DND-41 (cell line): ENCODE measurements around the gene RIBC2.
"Not testable (repeated sequence)": the region's sequence is repeated elsewhere in the genome, so short reads cannot be mapped to it uniquely, and the experiment has no call there.

Experiments used
- ATAC-seq: fragments of 200-7000 bp; cut with Tn5 transposase; 3 replicates; pipeline ENCODE4 v1.9.1; 2021; ENCODE audit warnings: low read depth; ENCODE audit not compliant: insufficient read depth
- DNase-seq: peaks from one replicate; pipeline ENCODE4 v3.0.0-alpha.2; 2020
- H2AFZ ChIP-seq: 2 replicates; pipeline ENCODE4 v1.6.0; 2012; ENCODE audit warnings: low read depth, low read length
- H3K27ac ChIP-seq: 2 replicates; pipeline ENCODE4 v1.5.1; 2012; ENCODE audit warnings: low read length, inconsistent platforms
- H3K27me3 ChIP-seq: fragments of 200-600 bp; sonication (generic); 2 replicates; pipeline ENCODE4 v1.6.0; 2012; ENCODE audit warnings: low read length, mild to moderate bottlenecking, inconsistent platforms; ENCODE audit not compliant: insufficient read depth, poor library complexity
- H3K36me3 ChIP-seq: 2 replicates; pipeline ENCODE4 v1.5.1; 2012; ENCODE audit warnings: low read length, inconsistent platforms; ENCODE audit not compliant: insufficient read depth
- H3K4me1 ChIP-seq: 2 replicates; pipeline ENCODE4 v1.5.1; 2012; ENCODE audit warnings: mild to moderate bottlenecking, low read length; ENCODE audit not compliant: insufficient read depth
- H3K4me2 ChIP-seq: 2 replicates; pipeline ENCODE4 v1.6.0; 2012; ENCODE audit warnings: mild to moderate bottlenecking, moderate library complexity, low read length, inconsistent platforms; ENCODE audit not compliant: insufficient read depth
- H3K4me3 ChIP-seq, 2 experiments: fragments of 200-600 bp in 1 of 2; shearing (Covaris generic) in 1 of 2; 2 replicates each; pipeline ENCODE4 v1.5.1; 2012 to 2016; ENCODE audit warnings: inconsistent platforms in 2 of 2, low read length in 2 of 2, mild to moderate bottlenecking in 2 of 2, low read depth in 1 of 2, moderate library complexity in 1 of 2
- H3K79me2 ChIP-seq: 2 replicates; pipeline ENCODE4 v1.6.0; 2012; ENCODE audit warnings: low read length, inconsistent platforms; ENCODE audit not compliant: insufficient read depth
- H3K9ac ChIP-seq: 2 replicates; pipeline ENCODE4 v1.6.0; 2012; ENCODE audit warnings: low read depth, mild to moderate bottlenecking, inconsistent platforms, low read length, moderate library complexity
- H3K9me3 ChIP-seq: 2 replicates; pipeline ENCODE4 v1.5.1; 2012; ENCODE audit warnings: low read length, moderate library complexity, mild to moderate bottlenecking, inconsistent platforms; ENCODE audit not compliant: insufficient read depth, severe bottlenecking
- H4K20me1 ChIP-seq: 2 replicates; pipeline ENCODE4 v1.6.0; 2012; ENCODE audit warnings: low read length; ENCODE audit not compliant: insufficient read depth
- CTCF ChIP-seq: IDR thresholded peaks from 2 replicates; pipeline ENCODE4 v1.5.1; 2012; ENCODE audit warnings: borderline replicate concordance, low read length, moderate library complexity, mild to moderate bottlenecking; ENCODE audit not compliant: poor library complexity, severe bottlenecking; ENCODE audit errors: extremely low read depth
- EZH2 ChIP-seq: IDR thresholded peaks from 3 replicates; pipeline ENCODE4 v1.6.1; 2012; ENCODE audit warnings: borderline replicate concordance, low read depth, mild to moderate bottlenecking, moderate library complexity, low read length, inconsistent platforms; ENCODE audit not compliant: severe bottlenecking

Gene RIBC2

GRCh38 chr22:45445031-45445710, 31.7 kb downstream of the RIBC2 start:
- Histone ChIP-seq H4K20me1 (no peaks in the 10 kb centered on the region), H2AFZ (no peak overlapping the region), H3K4me3 (no peak overlapping the region), H3K79me2 (no peaks in the 10 kb centered on the region), H3K36me3 (no peaks in the 10 kb centered on the region), H3K4me2 (no peak overlapping the region), H3K9me3 (no peaks in the 10 kb centered on the region), H3K27me3 (peaks cover 9% of the 10 kb centered on the region), H3K4me1 (no peaks in the 10 kb centered on the region), H3K27ac (no peak overlapping the region), H3K9ac (no peak overlapping the region)
- ATAC-seq: no peak
- DNase-seq: no peak
- TF ChIP-seq EZH2 (no peak), CTCF (no peak)

GRCh38 chr22:45446216-45446615, 32.7 kb downstream of the RIBC2 start:
- ATAC-seq (no peak), DNase-seq (no peak)
- TF ChIP-seq CTCF (no peak), EZH2 (no peak)
- Histone ChIP-seq H3K4me2 (no peak overlapping the region), H4K20me1 (no peaks in the 10 kb centered on the region), H3K9ac (no peak overlapping the region), H3K27ac (no peak overlapping the region), H3K4me1 (no peaks in the 10 kb centered on the region), H3K36me3 (no peaks in the 10 kb centered on the region), H3K27me3 (peaks cover 9% of the 10 kb centered on the region), H3K4me3 (no peak overlapping the region), H3K79me2 (no peaks in the 10 kb centered on the region), H2AFZ (no peak overlapping the region), H3K9me3 (no peaks in the 10 kb centered on the region)

GRCh38 chr22:45447596-45447995, 34.1 kb downstream of the RIBC2 start:
- ATAC-seq, H4K20me1 ChIP-seq, H3K4me1 ChIP-seq, H3K27ac ChIP-seq, H3K4me2 ChIP-seq, H3K27me3 ChIP-seq, DNase-seq, H3K9ac ChIP-seq, H3K36me3 ChIP-seq, H3K79me2 ChIP-seq, H3K9me3 ChIP-seq, H2AFZ ChIP-seq, H3K4me3 ChIP-seq: not testable (repeated sequence)

- no peak overlapping the region for H3K4me3 ChIP-seq
- no peaks in the 10 kb centered on the region for H3K36me3 ChIP-seq
- no peak for ATAC-seq
- H2AFZ ChIP-seq: no peak overlapping the region
- no peak for DNase-seq
- no peaks in the 10 kb centered on the region for H4K20me1 ChIP-seq
- no peak overlapping the region for H3K9ac ChIP-seq
- H3K79me2 ChIP-seq: no peaks in the 10 kb centered on the region
- no peaks in the 10 kb centered on the region for H3K4me1 ChIP-seq
- H3K4me2 ChIP-seq: no peak overlapping the region
- no peaks in the 10 kb centered on the region for H3K9me3 ChIP-seq
- H3K27ac ChIP-seq: no peak overlapping the region
- TF ChIP-seq CTCF (no peak), EZH2 (no peak)
- H3K27me3 ChIP-seq: peaks cover 9% of the 10 kb centered on the region
These were observed 34.9 kb downstream of the RIBC2 start for GRCh38 chr22:45448431-45448830.

- not testable (repeated sequence) for H3K4me1 ChIP-seq, H3K27me3 ChIP-seq, H2AFZ ChIP-seq, H3K9ac ChIP-seq, H4K20me1 ChIP-seq, H3K4me3 ChIP-seq, H3K79me2 ChIP-seq, DNase-seq, H3K36me3 ChIP-seq, ATAC-seq, H3K4me2 ChIP-seq, H3K27ac ChIP-seq, H3K9me3 ChIP-seq
These were observed 35.9 kb downstream of the RIBC2 start for GRCh38 chr22:45449442-45449841.
